ENCODE measurements around the gene MED12L. TPM values are rescaled to one million over a fixed set of nuclear protein-coding genes. Genes with fewer than 3 reads are reported as not detected.

Gene MED12L
- total and polyA plus RNA-seq, 10 of the 15 experiments (the other 5 are each of a cell fraction or from before 2014, with no cell fraction given) = 0.01 to 0.06 (median 0.03) TPM; not detected in 2

- intact Hi-C loops (cut with micrococcal nuclease; ENCODE audit: unreplicated experiment) = no loop called here
Observed at GRCh38 chr3:151256749-151257148, 171.3 kb downstream of the MED12L start.

More at GRCh38 chr3:151256749-151257148, 171.3 kb downstream of the MED12L start:
- H3K4me1 ChIP-seq (ENCODE audit: control insufficient read depth, insufficient read depth, low read length) = no peaks in the 10 kb centered on the region
- ChIA-PET SMC1A (ENCODE audit: uncharacterized antibody, unreplicated experiment) (interaction anchor here (0.7 to 2.2 kb wide), 3 partner anchors 11 to 451 kb away, joined by 4 to 9 read pairs (median 4); no protein-coding TSS in a partner anchor), POLR2A (interaction anchor here (0.7 kb wide), 1 partner anchor 122 kb away, joined by 3 read pairs; no protein-coding TSS in a partner anchor), RAD21 (ENCODE audit: unreplicated experiment) (no interaction called here), CTCF (interaction anchor here (0.9 to 1.3 kb wide), 3 partner anchors 23 to 36 kb away, joined by 3 to 4 read pairs (median 3); no protein-coding TSS in a partner anchor)
- BruUV-seq (replicated peaks) = no TSS peak
- no peaks in the 10 kb centered on the region for H4K20me1 ChIP-seq (ENCODE audit: control insufficient read depth, insufficient read depth)
- no peak overlapping the region for H2AFZ ChIP-seq (ENCODE audit: control insufficient read depth, low read depth, low read length)
- no peak overlapping the region for H3K9ac ChIP-seq (ENCODE audit: control insufficient read depth, insufficient read depth, low read length)
- FAIRE-seq = no peak
- H3K9me3 ChIP-seq (replicated peaks; ENCODE audit: control insufficient read depth, insufficient read depth, low read length) = no peaks in the 10 kb centered on the region
- WGBS (ENCODE audit: insufficient coverage, insufficient replicate concordance, low lambda C conversion rate, missing lambda C conversion rate) = 36% methylated on average over 1 of the region's 1 CpG
- in situ Hi-C loops (cut with MboI) = no loop called here
- H3K27me3 ChIP-seq (replicated peaks in 1 of 2; ENCODE audit: control insufficient read depth in 2 of 2, insufficient read depth in 2 of 2, low read length in 1 of 2) = peaks cover 0 to 2% of the 10 kb centered on the region in 2 experiments; a peak in 1 of 4 replicates
- no peak for DNase-seq (ENCODE audit: low read depth, low spot score)
- ATAC-seq = no peak
- H3K79me2 ChIP-seq (ENCODE audit: control insufficient read depth, insufficient read depth, low read length) = no peaks in the 10 kb centered on the region
- H3K4me3 ChIP-seq = no peak overlapping the region
- no peaks in the 10 kb centered on the region for H3K36me3 ChIP-seq (ENCODE audit: control insufficient read depth in 2 of 2, insufficient read depth in 2 of 2, low read length in 1 of 2)
- H3K27ac ChIP-seq (ENCODE audit: control insufficient read depth, insufficient read depth) = no peak overlapping the region
- TF ChIP-seq RELB (IDR thresholded peaks at IDR 0.05; ENCODE audit: low read depth) = no peak
- no peak for TF ChIP-seq ZNF217 (IDR thresholded peaks at IDR 0.05)
- no peak for TF ChIP-seq BHLHE40 (IDR thresholded peaks at IDR 0.05; ENCODE audit: borderline replicate concordance in 1 of 2, low read depth in 2 of 2, low read length in 1 of 2)
- TF ChIP-seq KLF5 (IDR thresholded peaks at IDR 0.05; ENCODE audit: partially characterized antibody) = no peak
- no peak overlapping the region for H3K4me2 ChIP-seq (ENCODE audit: control insufficient read depth, insufficient read depth)

Data from GM12878 (cell line).